ENCODE data around the gene HDAC10. TPM values are rescaled to one million over a fixed set of nuclear protein-coding genes. Genes with fewer than 3 reads are reported as not detected.

The HDAC10 gene
- polyA plus RNA-seq, 1 of the 3 experiments (the other 2 are of a cell fraction) = 51.9 TPM

DNA sequence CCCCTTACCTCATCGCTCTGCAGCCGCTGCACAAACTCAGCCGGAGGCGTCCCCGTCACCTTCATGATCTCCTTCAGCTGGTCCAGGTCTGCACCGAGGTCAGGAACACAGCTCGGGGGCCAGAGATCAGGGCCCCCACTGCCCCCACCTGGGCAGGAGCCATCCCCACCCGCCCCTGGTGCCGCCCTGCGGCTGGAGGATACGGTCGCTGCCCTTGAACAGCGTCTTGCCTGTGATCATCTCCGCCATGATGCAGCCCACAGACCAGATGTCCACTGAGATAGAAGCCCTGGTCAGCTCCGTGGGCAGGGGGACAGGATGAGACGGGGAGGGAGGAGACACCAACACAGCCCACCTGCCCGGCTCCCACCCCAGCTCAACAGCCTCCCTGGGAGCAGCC lies 4.5 kb upstream of the HDAC10 start:
- Histone ChIP-seq H2AFZ (ENCODE audit: low read depth) (no peak overlapping the region), H4K20me1 (ENCODE audit: insufficient read depth) (0 out of 2 replicates have a peak, but pooled peaks cover 7% of the 10 kb centered on the region), H3K4me2 (no peak overlapping the region), H3F3A (replicated peaks; ENCODE audit: insufficient read depth) (peaks cover 13% of the 10 kb centered on the region), H3K27me3 (ENCODE audit: insufficient read depth) (no peaks in the 10 kb centered on the region), H3K27ac (ENCODE audit: low read depth in 2 of 2, low read length in 1 of 2) (no peak overlapping the region), H3K9me3 (no peaks in the 10 kb centered on the region), H3K4me3 (ENCODE audit: low read depth in 2 of 2, low read length in 1 of 2) (no peak overlapping the region), H3K36me3 (replicated peaks in 1 of 2; ENCODE audit: control insufficient read depth in 1 of 2, insufficient read depth in 2 of 2, low read length in 1 of 2) (peaks cover 0 to 31% of the 10 kb centered on the region in 2 experiments), H3K79me2 (ENCODE audit: insufficient read depth) (peaks cover 25% of the 10 kb centered on the region), H3K9ac (no peak overlapping the region), H3K4me1 (ENCODE audit: control insufficient read depth in 1 of 2, insufficient read depth in 2 of 2, low read depth in 1 of 2, low read length in 1 of 2) (peaks cover 0 to 20% of the 10 kb centered on the region in 2 experiments; a peak in 1 of 4 replicates), H3K9me2 (no peaks in the 10 kb centered on the region)
- 92% methylated on average over 7 of the region's 17 CpGs for WGBS (ENCODE audit: low lambda C conversion rate)
- CTCF ChIA-PET = interaction anchor here (0.8 to 2.4 kb wide), 5 partner anchors 8 to 86 kb away, joined by 3 to 11 read pairs (median 3); no protein-coding TSS in a partner anchor
- POLR2A ChIA-PET = no interaction called here
- DNase-seq = no peak
- no peak for TF ChIP-seq FOSL2 (IDR thresholded peaks at IDR 0.05; ENCODE audit: borderline replicate concordance, low read depth)
- TF ChIP-seq CHD2 (IDR thresholded peaks at IDR 0.05; ENCODE audit: low read length, partially characterized antibody) = no peak
- TF ChIP-seq SMC3 (IDR thresholded peaks at IDR 0.05; ENCODE audit: low read depth, low read length) = no peak
- no peak for TF ChIP-seq EP300 (IDR thresholded peaks at IDR 0.05; ENCODE audit: borderline replicate concordance in 1 of 2, low read depth in 1 of 2, low read length in 1 of 2)
- no peak for TF ChIP-seq RXRA (IDR thresholded peaks at IDR 0.05; ENCODE audit: borderline replicate concordance, low read depth)

GRCh38 chr22:50255099-50255498 lies 4.0 kb upstream of the HDAC10 start:
- H3K4me2 ChIP-seq = no peak overlapping the region
- H3K79me2 ChIP-seq (ENCODE audit: insufficient read depth) = peaks cover 23% of the 10 kb centered on the region
- CTCF ChIA-PET = interaction anchor here (0.9 to 2.4 kb wide), 3 partner anchors 14 to 87 kb away, joined by 3 to 11 read pairs (median 4); no protein-coding TSS in a partner anchor
- no peaks in the 10 kb centered on the region for H3K9me2 ChIP-seq
- WGBS (ENCODE audit: low lambda C conversion rate) = 97% methylated on average over 15 of the region's 19 CpGs
- no peak overlapping the region for H3K27ac ChIP-seq (ENCODE audit: low read depth in 2 of 2, low read length in 1 of 2)
- peaks cover 13% of the 10 kb centered on the region for H3F3A ChIP-seq (replicated peaks; ENCODE audit: insufficient read depth)
- no peak for DNase-seq
- H3K36me3 ChIP-seq (replicated peaks in 1 of 2; ENCODE audit: control insufficient read depth in 1 of 2, insufficient read depth in 2 of 2, low read length in 1 of 2) = peaks cover 0 to 31% of the 10 kb centered on the region in 2 experiments
- no peaks in the 10 kb centered on the region for H3K9me3 ChIP-seq
- POLR2A ChIA-PET = no interaction called here
- no peaks in the 10 kb centered on the region for H3K27me3 ChIP-seq (ENCODE audit: insufficient read depth)
- no peak overlapping the region for H3K4me3 ChIP-seq (ENCODE audit: low read depth in 2 of 2, low read length in 1 of 2)
- no peak overlapping the region for H3K9ac ChIP-seq
- peaks cover 2 to 20% of the 10 kb centered on the region in 2 experiments; a peak in 2 of 4 replicates for H3K4me1 ChIP-seq (ENCODE audit: control insufficient read depth in 1 of 2, insufficient read depth in 2 of 2, low read depth in 1 of 2, low read length in 1 of 2)
- H2AFZ ChIP-seq (ENCODE audit: low read depth) = no peak overlapping the region
- no peak for TF ChIP-seq FOSL2 (IDR thresholded peaks at IDR 0.05; ENCODE audit: borderline replicate concordance, low read depth)
- TF ChIP-seq FOXM1 (IDR thresholded peaks at IDR 0.05; ENCODE audit: low read depth) = no peak
- TF ChIP-seq MXI1 (IDR thresholded peaks at IDR 0.05; ENCODE audit: low read depth, low read length) = no peak
- TF ChIP-seq GATA2 (CRISPR knock-in tag; IDR thresholded peaks at IDR 0.05) = no peak
- TF ChIP-seq JUND (IDR thresholded peaks at IDR 0.05) = no peak
- no peak for TF ChIP-seq RCOR1 (IDR thresholded peaks at IDR 0.05; ENCODE audit: low read length)
- TF ChIP-seq, protein P1, sequence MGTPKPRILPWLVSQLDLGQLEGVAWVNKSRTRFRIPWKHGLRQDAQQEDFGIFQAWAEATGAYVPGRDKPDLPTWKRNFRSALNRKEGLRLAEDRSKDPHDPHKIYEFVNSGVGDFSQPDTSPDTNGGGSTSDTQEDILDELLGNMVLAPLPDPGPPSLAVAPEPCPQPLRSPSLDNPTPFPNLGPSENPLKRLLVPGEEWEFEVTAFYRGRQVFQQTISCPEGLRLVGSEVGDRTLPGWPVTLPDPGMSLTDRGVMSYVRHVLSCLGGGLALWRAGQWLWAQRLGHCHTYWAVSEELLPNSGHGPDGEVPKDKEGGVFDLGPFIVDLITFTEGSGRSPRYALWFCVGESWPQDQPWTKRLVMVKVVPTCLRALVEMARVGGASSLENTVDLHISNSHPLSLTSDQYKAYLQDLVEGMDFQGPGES (IDR thresholded peaks at IDR 0.05; ENCODE audit: low read depth, low read length) = no peak
- no peak for TF ChIP-seq SMC3 (IDR thresholded peaks at IDR 0.05; ENCODE audit: low read depth, low read length)
- no peak for TF ChIP-seq TCF12 (IDR thresholded peaks at IDR 0.05)
- no peak for TF ChIP-seq MEF2A (IDR thresholded peaks at IDR 0.05; ENCODE audit: borderline replicate concordance, low read depth)
- TF ChIP-seq CHD2 (IDR thresholded peaks at IDR 0.05; ENCODE audit: low read length, partially characterized antibody) = no peak
- TF ChIP-seq YY1 (IDR thresholded peaks at IDR 0.05; ENCODE audit: low read depth) = no peak
- no peak for TF ChIP-seq EP300 (IDR thresholded peaks at IDR 0.05; ENCODE audit: borderline replicate concordance in 1 of 2, low read depth in 1 of 2, low read length in 1 of 2)
- no peak for TF ChIP-seq NFIC (IDR thresholded peaks at IDR 0.05; ENCODE audit: borderline replicate concordance)
- TF ChIP-seq EZH2phosphoT487 (IDR thresholded peaks at IDR 0.05; ENCODE audit: borderline replicate concordance, low read depth) = no peak
- no peak for TF ChIP-seq FOXJ3 (CRISPR knock-in tag; IDR thresholded peaks at IDR 0.05)
- TF ChIP-seq CTCF (IDR thresholded peaks at IDR 0.05) = no peak
- H4K20me1 ChIP-seq (ENCODE audit: insufficient read depth) = 0 out of 2 replicates have a peak, but pooled peaks cover 7% of the 10 kb centered on the region
